GM18499 (cell line): Measurements from ENCODE around the gene TMEM126A.
"Not testable (repeated sequence)": the region's sequence is repeated elsewhere in the genome, so short reads cannot be mapped to it uniquely, and the experiment has no call there.

ENCODE experiments used
- ATAC-seq: cut with Tn5 transposase; IDR thresholded peaks from one replicate; pipeline ENCODE4 v1.9.1; 2021; ENCODE audit warnings: moderate number of reproducible peaks; ENCODE audit not compliant: insufficient read depth, unreplicated experiment

The TMEM126A gene

GRCh38 chr11:85647604-85648299, at the start of gene TMEM126A:
TSS of gene TMEM126A (plus strand) at chr11:85647967. CDS start at chr11:85650256, 2,289 bp downstream.
- ATAC-seq, result peak; percentile 96

- ATAC-seq, result no peak
Observed at GRCh38 chr11:85599083-85599482, 48.7 kb upstream of the TMEM126A start.

- no peak for ATAC-seq
Observed at GRCh38 chr11:85602526-85603213, 45.1 kb upstream of the TMEM126A start.

GRCh38 chr11:85603220-85603619, 44.5 kb upstream of the TMEM126A start:
- ATAC-seq, result no peak

GRCh38 chr11:85606237-85606636, 41.5 kb upstream of the TMEM126A start:
- ATAC-seq, result not testable (repeated sequence)

GRCh38 chr11:85608621-85609020, 39.1 kb upstream of the TMEM126A start:
- not testable (repeated sequence) for ATAC-seq

GRCh38 chr11:85609286-85609685, 38.5 kb upstream of the TMEM126A start:
- ATAC-seq, result not testable (repeated sequence)

GRCh38 chr11:85611643-85612042, 36.1 kb upstream of the TMEM126A start:
- not testable (repeated sequence) for ATAC-seq

GRCh38 chr11:85619499-85619898, 28.3 kb upstream of the TMEM126A start:
- no peak for ATAC-seq

GRCh38 chr11:85620256-85620655, 27.5 kb upstream of the TMEM126A start:
- no peak for ATAC-seq

GRCh38 chr11:85626496-85626895, 21.3 kb upstream of the TMEM126A start:
- ATAC-seq, result no peak

- ATAC-seq, result no peak
Observed at GRCh38 chr11:85627332-85627997, 20.3 kb upstream of the TMEM126A start, which contains the start of gene DLG2. TSS of gene DLG2 (minus strand) at chr11:85627344.

GRCh38 chr11:85627998-85628770, 19.6 kb upstream of the TMEM126A start, which contains the start of gene TMEM126B:
TSS of gene TMEM126B (plus strand) at chr11:85628593. CDS start at chr11:85628608, 15 bp downstream.
- ATAC-seq, result peak; percentile 95

GRCh38 chr11:85628771-85629341, 18.9 kb upstream of the TMEM126A start:
- ATAC-seq, result peak; percentile 5

GRCh38 chr11:85634747-85635146, 13.0 kb upstream of the TMEM126A start:
- no peak for ATAC-seq

- no peak for ATAC-seq
Observed at GRCh38 chr11:85643191-85643614, 4.6 kb upstream of the TMEM126A start.

GRCh38 chr11:85647078-85647477, 689 bp upstream of the TMEM126A start:
- ATAC-seq, result no peak

GRCh38 chr11:85651118-85651517, 3.4 kb downstream of the TMEM126A start:
- ATAC-seq, result no peak

GRCh38 chr11:85652786-85653447, 5.2 kb downstream of the TMEM126A start:
- ATAC-seq, result no peak
